GM12864 (cell line): ENCODE data around the gene CCDC142.
A peak's percentile ranks its signal among the peaks of the same experiment; 100 is the strongest.

Source experiments
- DNase-seq: peaks from one replicate; pipeline ENCODE4 v3.0.0-alpha.2; 2011; ENCODE audit warnings: low read depth
- H3K4me3 ChIP-seq: 2 replicates; pipeline ENCODE4 v1.5.1; 2011; ENCODE audit warnings: mild to moderate bottlenecking, low read depth, low read length, control low read depth
- CTCF ChIP-seq: IDR thresholded peaks from 2 replicates; pipeline ENCODE4 v1.5.1; 2011; ENCODE audit warnings: low read depth, mild to moderate bottlenecking, moderate library complexity, low read length, control low read depth, inconsistent platforms; ENCODE audit errors: missing control alignments

The CCDC142 gene

DNA sequence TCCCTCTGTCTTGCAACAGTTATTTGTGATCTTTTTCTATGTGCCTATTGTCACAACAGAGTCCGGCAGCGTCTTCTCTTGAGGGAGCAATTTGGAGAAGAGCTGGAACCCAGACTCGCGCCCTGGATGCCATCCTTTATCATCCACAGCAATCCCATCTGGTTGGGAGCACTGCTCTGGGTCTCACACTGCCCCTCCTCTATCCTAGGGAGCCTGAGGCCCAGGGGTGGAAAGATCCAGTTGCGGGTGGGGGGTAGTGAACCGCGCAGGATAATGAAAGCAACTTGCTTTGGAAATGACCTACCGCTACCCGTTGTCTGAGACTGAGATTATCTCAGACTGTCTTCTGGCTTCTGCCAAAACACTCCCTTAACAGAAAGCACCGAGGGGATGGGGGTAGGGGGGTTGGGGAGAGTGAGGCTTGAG is 23.8 kb downstream of the CCDC142 start:
- no peak for DNase-seq
- H3K4me3 ChIP-seq: peak overlapping the region; percentile 90
- no peak for TF ChIP-seq CTCF

- H3K4me3 ChIP-seq: peak within 1 kb of the TSS; percentile 90
- TF ChIP-seq CTCF: no peak
- DNase-seq: peak; percentile 100
Measured at GRCh38 chr2:74458132-74458937, 24.5 kb downstream of the CCDC142 start, which contains the start of gene WBP1. Gene WBP1 (plus strand): TSS chr2:74458438. CDS start chr2:74458603, 165 bp downstream.

DNA sequence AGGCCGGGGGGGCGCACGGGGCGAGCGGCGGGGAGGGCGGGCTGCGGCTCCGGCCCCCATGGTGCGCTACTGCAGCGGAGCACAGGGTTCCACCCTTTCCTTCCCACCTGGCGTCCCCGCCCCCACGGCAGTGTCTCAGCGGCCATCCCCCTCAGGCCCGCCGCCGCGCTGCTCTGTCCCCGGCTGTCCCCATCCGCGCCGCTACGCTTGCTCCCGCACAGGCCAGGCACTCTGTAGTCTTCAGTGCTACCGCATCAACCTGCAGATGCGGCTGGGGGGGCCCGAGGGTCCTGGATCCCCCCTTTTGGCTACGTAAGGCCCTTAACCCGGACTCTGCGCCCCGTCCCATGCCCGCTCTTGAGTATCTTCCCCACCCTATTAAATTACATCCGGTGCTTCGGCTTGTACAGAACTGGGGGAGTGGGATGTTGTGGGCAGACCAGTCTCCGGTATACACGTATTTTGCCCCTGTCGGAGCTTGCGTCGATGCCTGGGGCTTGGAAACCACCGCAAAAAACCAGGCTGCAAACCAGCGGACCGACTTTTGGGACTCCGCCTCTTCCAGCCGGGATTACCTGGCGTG is 25.2 kb downstream of the CCDC142 start:
- peak overlapping the region; percentile 78 for H3K4me3 ChIP-seq

GRCh38 chr2:74457129-74457548 is 25.7 kb downstream of the CCDC142 start:
- TF ChIP-seq CTCF: no peak
- H3K4me3 ChIP-seq: peak overlapping the region; percentile 78
- DNase-seq: no peak

More for the DNA sequence above, 25.2 kb downstream of the CCDC142 start:
- peak; percentile 53 for DNase-seq
- TF ChIP-seq CTCF: no peak

GRCh38 chr2:74454654-74455511 is 27.9 kb downstream of the CCDC142 start, which contains the start of gene INO80B:
Gene INO80B (plus strand): TSS chr2:74455087. CDS start chr2:74455117, 30 bp downstream.
- DNase-seq: peak; percentile 98
- peak within 1 kb of the TSS; percentile 77 for H3K4me3 ChIP-seq
- no peak for TF ChIP-seq CTCF

DNA sequence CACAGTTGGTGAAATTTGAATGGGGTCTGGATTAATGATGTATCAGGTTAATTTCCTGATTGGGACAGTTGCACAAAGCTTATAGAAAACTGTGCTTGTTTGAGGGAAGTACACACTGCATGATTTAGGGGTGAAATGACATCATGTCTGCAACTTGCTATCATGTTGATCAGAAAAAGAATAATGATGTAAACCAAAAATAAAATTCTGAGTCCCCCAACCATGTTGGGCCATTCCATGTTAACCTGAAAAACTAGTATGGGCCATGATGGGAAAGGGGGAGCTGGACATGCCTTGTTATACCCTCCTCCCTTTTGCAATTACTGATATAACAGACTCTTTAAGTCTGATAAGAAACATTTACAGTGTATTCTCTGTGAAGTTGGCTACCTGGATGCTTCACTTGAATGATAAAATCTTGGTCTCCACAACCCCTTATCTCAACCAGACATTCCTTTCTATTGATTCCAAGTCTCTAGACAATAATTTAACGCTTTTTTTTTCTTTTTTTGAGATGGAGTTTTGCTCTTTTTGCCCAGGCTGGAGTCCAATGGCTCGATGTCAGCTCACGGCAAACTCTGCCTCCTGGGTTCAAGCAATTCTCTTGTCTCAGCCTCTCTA is 32.1 kb downstream of the CCDC142 start:
- DNase-seq: no peak
- H3K4me3 ChIP-seq: no peak overlapping the region
- TF ChIP-seq CTCF: no peak
